Inflammatory macrophage treated with lipopolysaccharide for 1 hour (primary cell): ENCODE results near the gene ANAPC2.
"Not testable (repeated sequence)": the region's sequence is repeated elsewhere in the genome, so short reads cannot be mapped to it uniquely, and the experiment has no call there.

Experiments
- DNase-seq, 2 donors: peaks; one replicate each; pipeline ENCODE4 v3.0.0-alpha.2; 2020 to 2022

The ANAPC2 gene

DNA sequence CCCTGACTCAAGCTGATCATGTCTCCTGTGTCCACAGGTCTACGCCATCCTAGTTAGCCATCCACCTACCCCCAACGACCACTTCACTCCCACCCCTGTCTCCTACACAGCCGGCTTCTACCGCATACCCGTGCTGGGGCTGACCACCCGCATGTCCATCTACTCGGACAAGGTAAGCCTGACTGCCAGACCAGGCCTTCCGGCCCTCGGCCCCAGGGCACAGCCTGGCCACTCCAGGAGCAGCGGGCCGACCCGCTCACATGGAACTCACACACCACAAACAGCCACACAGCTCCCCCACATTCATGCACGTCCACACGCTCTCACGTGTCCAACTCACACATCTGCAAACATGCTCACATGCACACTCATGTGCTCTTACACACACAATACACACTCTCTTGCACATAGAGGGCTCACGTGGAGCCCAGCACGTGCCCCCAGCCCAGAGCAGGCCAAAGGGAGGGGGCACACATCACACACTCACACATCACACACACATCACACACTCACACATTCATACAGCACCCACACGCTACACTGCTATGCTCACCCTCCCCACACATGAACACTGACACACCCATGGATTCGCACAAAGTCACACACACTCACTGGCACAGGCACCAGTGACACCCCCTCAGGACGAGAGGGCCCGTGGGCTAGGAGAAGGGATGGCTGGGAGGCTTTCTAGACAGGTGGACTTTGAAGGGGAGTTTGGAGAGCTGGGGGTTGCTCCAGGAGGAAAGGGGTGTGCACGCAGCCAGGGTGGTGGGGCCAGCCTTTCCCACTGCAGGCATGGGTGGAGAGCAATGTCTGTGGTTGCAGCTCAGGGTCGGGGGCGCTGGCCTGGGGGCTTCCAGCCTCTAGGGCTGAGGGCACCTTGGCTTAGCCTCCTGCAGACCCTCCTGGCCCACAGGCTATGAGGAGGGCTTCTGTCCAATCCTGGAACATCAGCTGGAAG is 46.1 kb downstream of the ANAPC2 start:
- DNase-seq, result no peak

DNA sequence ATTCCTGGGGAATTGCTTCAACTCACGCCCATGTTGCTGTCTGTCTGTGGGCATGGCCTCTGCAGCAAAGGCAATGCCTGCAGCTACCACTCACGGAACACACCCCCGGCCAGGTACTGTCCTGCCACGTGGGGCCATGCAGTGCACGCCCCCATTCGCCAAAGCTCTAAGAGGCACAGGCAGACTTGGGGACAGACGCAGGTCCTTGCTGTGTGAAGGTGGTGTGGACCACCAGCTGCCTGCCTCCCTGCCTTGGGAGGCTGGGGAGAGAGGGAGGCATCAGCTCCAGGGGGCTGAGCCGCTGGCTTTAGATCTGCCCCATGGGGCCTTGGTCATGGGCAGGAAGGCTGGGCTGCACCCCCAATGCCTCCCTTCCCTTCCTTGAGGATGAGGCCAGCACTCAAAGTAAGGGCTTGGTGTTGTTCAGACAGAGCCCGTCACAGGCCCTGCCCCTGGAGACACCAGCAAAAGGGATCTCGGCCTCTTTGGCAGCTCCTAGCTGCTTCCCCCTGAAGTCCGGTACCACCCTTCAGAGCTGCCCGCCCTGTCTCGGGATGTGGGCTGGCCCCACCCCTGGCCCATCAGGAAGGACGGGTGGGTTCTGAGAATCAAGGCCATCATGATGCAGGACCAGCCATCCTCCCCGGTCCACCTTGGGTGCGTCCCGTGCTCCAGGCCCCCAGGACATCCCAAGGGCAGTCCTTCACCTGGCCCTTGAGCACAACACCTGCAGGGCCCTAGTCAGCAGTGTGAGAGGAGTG is 47.1 kb downstream of the ANAPC2 start:
- no peak for DNase-seq

DNA sequence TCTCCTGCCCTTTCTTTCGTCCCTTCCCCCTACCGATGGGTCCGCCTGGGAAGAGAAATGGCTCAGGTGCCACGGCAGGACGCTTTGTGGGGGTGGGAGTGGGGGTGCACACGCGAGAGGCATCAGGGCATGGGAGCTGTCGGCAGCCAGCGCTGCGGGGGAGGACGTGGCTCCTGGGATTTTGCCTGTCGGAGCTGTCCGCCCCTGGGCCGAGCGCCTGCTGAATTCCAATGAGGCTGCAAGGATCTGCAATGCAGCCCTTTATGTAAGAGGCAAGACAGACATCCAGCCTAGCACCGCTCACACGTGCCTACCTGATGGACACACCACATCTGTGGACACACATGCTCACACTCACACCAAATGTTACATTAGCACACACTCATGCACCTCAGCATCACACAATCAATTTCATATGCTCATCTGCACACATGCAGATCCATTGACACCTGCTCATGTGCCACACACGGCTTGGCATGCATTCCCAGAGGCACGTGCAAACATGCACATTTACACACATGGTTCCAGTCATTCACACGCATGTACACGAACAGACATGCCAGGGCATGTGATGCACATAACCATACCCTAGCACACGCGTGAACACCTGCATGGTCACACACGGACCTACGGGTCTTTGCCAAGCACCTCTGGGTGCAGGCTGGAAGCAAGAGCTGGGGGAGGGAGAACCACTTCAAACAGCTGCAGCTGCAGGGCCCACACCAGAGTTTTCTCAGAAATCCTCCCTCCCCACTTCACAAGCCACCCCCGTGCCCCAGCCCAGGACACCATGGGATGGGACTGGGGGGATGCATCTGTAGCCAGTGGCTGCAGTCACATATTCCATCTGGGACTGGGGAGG is 48.0 kb downstream of the ANAPC2 start:
- DNase-seq, result no peak

DNA sequence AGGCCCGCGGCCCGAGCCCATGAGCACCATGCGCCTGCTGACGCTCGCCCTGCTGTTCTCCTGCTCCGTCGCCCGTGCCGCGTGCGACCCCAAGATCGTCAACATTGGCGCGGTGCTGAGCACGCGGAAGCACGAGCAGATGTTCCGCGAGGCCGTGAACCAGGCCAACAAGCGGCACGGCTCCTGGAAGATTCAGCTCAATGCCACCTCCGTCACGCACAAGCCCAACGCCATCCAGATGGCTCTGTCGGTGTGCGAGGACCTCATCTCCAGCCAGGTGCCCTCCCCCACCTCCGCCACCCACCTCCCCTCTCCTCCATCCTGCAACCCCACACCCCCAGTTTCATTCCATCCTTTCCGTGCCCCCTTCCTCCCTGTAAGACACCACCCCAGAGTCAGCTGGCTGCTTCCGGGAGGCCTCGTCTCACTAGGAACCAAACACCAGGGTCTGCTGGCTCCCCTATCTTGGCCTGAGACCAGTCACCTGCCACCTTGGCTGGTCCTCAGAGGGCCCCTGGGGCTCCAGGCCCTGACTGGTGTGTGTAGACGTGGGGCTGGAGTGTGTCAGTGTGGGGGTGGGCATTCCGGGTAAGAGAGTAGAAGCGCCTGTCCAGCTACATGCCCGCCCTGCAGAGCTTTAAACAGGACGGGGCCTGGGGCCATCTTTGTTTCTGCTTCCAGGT is 48.8 kb downstream of the ANAPC2 start:
- DNase-seq, result no peak

DNA sequence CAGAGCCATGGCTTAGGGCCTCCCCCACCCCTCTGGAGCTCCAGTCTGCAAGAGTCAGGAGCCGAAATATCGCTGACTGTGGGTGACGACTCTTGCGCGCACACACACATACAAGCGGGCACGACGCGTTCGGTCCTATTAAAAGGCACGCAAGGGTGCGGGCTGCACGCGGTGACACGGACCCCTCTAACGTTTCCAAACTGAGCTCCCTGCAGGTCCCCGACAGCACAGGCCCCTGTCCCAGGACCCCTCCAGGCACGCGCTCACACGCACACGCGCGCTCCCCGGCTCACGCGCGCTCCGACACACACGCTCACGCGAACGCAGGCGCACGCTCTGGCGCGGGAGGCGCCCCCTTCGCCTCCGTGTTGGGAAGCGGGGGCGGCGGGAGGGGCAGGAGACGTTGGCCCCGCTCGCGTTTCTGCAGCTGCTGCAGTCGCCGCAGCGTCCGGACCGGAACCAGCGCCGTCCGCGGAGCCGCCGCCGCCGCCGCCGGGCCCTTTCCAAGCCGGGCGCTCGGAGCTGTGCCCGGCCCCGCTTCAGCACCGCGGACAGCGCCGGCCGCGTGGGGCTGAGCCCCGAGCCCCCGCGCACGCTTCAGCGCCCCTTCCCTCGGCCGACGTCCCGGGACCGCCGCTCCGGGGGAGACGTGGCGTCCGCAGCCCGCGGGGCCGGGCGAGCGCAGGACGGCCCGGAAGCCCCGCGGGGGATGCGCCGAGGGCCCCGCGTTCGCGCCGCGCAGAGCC is 49.5 kb downstream of the ANAPC2 start, which contains the start of gene GRIN1:
Gene GRIN1 (plus strand): TSS at position 433 of the 746 bp plus-strand sequence. CDS start 333 bp downstream, outside the sequence.
- no peak for DNase-seq

DNA sequence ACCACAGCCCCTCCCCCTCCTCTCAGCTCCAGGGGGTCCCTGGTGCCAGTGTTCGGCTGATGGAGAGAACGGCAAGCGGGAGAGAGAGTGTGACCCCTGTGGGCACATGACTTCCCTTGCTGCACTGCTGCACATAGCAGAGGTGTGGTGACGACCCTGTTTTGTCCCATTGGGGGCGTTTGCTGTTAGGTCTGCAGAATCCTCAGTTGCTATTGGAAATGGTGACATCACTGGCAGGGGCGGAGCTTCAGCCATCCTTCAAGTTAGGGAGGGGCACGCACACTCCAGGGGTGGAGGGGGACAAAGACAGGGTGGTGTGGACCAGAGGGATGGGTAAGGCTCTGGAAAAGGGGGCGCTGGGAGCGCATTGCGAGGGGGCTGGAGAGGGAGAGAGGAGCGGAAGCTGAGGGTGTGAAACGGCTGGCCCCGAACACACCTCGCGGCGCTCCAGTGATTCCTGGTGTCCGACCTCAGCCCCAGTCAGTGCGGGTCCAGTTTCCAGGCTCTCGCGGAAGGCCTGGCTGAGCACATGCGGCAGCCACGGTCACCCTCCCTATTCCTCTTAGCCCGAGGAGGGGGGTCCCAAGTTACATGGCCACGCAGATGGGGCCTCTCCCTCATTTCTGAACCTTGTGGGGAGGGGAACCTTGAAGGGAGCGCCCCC is 50.2 kb downstream of the ANAPC2 start:
- DNase-seq, result no peak

DNA sequence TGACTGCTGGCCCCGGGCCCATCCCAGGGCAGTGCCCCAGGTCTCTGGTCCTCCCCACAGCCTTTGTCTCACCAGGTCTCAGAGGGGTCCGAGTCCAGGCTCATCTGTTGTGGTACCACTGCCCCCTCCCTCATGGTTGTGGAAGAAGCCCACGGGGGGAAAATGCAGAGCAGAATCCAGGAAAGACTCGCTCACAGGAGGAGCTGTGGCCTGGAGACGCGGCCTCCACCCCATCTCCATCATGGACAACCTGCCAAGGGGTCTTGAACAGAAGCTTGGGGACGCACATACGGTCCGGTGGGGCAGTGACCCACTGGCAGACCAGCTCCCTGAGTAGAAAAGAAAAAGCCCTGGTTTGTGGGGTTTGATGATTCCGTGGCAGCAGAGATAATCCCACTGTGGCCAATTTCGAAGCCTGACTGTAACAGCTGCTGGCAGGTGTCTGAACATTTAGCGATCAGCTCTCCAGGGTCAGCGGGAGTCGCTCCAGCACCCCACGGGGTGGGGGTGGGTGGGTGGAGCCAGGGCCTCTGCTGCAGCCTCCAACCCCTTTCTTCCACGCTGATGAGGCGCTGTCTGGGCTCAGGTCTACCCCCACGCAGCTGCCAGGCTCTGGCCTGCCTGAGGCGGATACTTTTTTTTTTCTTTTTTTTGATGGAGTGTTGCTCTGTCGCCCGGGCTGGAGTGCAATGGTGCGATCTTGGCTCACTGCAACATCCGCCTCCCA is 51.3 kb downstream of the ANAPC2 start:
- no peak for DNase-seq

DNA sequence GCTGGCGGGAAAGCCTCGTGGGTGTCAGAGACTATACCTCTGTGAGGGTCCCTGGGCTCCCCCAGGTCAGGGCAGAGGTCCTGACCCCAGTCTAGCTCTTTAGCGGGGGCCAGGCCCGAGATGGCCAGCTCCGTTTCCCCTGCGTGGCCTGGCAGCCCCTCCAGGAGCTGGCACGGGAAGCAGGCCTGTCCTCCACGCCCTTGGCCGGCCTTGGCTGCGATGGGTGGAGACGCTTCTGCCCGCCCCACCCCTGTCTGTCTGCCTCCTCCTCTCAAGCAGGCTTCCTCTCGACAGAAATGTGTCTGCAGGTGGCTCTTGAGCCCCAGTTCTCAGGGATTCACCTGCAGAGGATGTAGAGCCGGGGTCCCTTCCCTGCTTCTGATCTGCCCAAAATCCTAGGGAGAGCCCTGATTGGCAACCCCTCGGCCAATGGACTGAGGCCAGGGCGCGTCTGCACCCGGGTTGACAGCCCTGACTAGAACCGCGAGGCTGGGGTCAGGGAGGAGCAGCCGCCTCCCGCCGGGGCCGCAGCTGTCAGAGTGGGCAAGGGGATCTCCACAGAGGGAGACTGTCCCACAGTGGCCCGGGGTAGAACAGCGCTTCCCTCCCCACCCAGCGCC is 52.0 kb downstream of the ANAPC2 start:
- no peak for DNase-seq

DNA sequence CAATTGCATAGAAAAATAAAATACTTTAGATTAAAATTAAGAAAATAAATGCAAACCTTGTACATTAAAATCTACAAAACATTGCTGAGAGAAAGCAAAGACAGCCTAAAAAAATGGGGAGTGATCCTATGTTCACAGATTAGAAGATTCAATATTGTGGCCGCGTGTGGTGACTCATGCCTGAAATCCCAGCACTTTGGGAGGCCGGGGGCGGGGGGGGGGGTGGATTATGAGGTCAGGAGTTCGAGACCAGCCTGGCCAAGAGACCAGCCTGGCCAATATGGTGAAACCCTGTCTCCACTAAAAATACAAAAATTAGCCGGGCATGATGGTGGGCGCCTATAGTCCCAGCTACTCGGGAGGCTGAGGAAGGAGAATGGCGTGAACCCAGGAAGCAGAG is 53.2 kb downstream of the ANAPC2 start:
- DNase-seq, result not testable (repeated sequence)

DNA sequence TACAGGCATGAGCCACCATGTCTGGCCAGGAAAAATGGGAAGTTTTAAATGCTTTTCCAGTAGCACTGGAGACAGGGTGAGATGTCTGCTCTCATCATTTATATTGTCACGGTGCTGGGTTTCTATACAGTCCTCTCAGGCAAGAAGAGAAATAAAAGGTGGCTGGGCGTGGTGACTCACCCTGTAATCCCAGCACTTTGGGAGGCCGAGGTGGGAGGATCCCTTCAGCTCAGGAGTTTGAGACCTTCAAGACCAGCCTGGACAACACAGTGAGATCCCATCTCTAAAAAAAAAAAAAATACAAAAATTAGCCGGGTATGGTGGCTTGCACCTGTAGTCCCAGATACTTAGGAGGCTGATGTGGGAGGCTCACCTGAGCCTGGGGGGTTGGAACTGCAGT is 54.2 kb downstream of the ANAPC2 start:
- DNase-seq, result no peak

DNA sequence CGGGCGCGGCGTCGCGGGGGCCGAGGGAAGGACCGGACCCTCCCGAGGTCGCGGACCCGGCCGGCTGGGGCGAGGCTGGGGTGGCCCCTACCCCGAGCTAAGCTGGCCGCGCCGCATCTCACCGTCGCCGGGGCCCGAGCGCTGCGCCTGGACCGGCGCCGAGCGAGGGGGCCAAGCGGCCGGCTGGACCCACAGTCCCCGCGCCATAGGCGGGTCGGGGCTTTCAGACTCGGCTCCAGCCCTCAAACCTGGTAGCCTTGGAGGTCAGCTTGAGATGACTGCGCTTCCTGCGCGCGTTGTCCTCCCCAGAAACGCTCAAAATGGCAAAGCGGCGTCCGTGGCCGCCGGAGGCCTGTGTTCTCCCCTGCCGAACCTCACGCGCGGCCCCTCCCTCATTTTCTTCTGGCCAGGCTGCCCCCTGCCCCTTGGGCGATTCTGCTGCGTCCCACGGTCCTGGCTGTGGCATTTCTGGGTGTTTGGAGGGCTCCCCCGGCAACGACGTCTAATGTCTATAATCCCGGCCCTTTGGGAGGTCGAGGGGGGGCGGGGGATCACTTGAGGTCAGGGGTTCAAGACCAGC is 58.1 kb downstream of the ANAPC2 start:
- DNase-seq, result no peak

DNA sequence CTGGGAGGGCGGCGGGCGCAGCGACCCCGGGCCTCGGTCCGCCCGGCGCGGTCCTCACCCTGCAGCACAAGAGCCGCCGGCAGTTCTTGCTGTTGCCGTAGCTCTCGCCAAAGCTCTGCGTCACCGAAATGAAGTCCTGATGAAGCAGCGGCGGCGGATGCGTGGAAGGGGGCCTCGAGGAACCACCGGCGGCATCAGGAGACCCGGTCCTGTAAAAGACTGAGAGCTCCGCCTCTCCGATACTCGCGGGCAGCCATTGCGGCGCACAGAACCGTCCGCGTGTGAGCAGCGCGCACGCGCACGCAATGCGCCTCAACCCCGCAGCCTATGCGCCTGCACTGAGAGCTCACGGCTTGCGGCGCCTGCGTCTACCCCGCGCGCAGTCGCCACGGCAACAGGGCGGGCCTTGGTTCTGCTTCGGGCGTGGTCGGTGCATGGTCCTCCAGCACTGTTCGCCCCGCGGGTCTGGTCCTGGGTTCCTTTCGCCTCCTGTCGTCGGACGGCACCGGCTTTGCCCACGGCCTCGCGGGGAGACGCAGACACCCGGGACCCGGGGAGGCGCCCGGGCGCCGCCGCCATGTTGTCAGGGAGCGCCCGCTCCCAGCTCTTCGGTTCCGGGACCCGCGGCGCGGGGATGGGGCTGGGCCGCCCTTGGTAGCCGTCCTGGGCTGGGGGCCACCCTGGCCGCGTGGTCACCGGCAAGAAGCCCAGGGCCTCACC is 58.7 kb downstream of the ANAPC2 start:
- DNase-seq, result peak; percentile 85 to 88

DNA sequence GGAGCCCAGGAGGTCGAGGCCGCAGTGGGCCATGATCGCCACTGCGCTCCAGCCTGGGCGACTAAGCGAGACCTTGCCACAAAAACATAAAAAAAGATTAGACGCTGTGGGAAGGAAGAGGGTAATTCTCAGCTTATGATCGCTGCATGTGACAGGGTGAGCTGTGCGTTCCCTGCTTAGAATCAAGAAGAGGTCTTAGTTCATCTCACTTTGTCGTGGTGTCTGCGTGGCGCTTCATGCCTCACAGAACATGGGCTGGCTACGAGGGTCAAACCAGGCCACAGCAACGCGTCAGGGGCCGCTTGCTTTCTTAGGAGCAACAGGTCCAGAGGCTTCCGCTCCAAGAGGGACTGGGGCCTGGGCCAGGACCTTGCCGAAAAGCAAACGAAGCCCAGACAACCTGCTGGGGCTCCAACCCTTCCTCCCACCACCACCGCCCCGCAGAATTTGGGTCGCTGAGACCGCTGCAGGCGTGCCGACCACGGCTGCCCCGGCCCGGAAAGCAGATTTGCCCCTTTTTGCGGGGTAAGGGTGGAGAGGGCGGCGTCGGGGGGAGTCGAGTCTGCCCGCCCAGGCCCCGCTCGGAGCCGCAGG is 59.4 kb downstream of the ANAPC2 start:
- DNase-seq, result no peak

DNA sequence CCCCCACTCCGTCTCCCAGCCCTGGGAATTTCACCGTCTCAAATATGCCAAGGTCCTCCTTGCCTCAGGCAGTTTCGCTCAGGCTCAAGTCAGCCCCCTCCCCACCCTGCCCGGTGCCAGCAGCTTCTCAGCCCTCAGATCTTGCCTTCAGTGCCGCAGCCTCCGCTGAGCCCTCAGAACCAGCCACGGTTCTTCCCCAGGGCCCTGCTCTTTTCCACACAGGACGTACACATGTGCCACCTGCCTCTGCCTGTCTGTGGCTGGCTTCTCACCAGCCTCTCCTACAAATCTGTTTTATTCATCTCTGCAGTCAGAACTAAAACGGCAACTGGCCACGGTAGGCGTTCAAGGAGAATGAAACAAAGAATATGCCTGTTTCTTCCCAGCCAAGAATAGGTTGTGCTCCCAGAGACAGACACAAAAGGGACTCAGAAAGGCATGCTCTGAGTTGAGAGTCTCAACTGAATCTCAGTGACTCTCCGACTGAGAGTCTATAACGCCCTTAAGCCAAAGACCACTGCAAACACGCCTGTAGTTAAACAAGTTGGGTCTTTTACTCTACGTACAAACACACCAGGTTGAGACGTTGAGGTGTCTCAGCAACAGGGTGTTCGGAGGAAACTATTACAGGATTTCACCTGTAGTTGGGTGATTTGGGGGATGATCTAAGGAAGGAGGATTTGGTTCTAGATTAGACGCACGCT is 60.0 kb downstream of the ANAPC2 start:
- no peak for DNase-seq

DNA sequence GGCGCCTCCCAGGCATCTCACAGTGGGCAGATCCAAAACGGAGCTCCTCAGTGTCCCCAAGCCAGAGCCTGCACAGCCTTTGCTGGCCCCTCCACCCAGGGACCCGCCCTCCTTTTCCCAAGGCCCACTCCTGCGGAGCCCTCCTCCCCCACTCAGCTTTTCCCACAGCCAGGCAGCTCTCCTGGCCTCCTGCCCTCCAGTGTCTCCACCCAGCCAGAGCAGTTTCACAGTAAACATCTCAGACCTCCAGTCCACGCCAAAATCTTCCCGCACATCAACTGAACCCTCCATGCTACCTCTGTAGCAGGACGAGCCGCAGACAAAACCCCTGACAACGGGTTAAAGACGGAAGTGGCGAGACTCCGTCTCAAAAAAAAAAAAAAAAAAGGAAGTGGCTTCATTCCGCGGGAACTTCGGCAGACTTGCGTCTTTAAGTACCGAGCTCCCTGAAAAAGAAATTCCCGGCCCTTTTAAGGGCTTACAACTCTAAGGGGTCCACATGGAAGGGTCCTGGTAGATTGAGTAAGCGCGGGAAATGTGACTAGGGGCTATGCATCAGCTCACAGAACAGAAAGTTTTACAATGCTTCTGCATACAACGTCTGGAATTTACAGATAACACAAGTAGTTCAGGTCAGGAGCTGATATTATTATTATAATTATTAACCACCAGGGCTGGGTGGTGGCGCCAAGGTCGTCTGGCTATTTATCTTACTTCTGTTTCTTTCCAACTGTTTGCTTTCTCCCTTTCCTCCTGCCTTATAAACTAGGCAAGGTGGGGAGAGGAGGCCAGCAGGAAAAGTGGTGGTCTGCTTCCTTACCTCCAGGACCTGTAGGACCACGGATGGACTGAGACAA is 60.8 kb downstream of the ANAPC2 start:
- peak; percentile 61 to 76 for DNase-seq

DNA sequence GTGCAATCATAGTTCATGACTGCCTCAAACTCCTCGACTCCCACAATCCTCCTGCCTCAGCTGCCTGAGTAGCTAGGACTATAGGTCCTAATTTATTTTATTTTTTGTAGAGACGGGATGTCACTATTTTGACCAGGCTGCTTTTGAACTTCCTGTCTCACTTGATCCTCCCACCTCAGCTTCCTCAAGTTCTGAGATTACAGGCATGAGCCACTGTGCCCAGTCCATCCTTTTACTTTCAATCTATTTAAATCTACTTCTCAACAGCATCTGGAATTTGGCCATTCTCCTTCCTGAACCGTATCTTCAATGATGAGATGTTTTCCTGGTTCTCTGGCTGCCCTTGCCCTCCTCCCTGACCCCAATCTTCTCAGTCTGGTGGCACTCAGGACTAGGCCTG is 61.6 kb downstream of the ANAPC2 start:
- peak; percentile 21 to 24 for DNase-seq
